Non-pigmented ciliary epithelial cell (primary cell): ENCODE data around the gene PIEZO2.

Experiments
- DNase-seq: peaks from one replicate; pipeline ENCODE4 v3.0.0-alpha.2; 2010; ENCODE audit warnings: low read depth

The PIEZO2 gene

GRCh38 chr18:11064727-11065460 is 84.5 kb downstream of the PIEZO2 start:
- DNase-seq, result no peak

DNA sequence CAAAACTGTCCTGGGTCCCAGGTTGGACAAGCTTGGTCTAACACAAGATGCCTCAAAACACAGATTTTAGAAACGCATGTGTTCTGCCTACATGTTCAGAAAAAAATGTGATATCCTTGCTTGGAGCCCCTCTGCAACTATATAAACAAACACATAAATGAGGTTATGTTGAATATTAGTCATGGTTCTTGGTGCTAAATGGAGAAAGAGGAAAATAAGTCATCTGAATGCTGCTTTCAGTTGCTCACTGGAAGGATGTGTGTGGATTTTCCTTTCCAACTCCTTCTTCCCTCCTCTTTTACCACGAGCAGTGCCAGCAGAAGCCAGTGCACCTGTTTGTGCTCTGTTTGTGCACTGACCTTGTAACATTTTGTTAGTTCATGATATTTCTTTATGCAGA is 85.3 kb downstream of the PIEZO2 start:
- DNase-seq, result no peak

DNA sequence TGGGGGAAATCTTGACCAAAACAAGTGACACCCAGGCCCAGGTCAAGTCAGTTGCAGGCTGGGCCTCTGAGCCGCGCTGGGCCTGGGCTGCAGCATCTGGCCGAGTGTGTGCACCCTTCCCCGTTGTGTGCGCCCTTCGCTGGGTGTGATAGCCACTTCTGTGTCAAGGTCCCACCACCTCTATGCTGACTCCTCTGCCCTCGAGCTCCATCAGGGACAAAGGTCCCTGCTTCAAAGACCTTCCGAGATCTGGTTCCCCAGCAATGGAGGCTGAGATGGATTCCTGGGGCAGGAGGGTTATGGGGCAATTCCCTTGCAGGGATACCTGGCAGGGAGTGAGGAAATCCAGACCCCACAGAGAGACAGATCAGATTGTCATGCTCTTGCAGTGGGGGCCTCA is 93.6 kb downstream of the PIEZO2 start:
- no peak for DNase-seq

DNA sequence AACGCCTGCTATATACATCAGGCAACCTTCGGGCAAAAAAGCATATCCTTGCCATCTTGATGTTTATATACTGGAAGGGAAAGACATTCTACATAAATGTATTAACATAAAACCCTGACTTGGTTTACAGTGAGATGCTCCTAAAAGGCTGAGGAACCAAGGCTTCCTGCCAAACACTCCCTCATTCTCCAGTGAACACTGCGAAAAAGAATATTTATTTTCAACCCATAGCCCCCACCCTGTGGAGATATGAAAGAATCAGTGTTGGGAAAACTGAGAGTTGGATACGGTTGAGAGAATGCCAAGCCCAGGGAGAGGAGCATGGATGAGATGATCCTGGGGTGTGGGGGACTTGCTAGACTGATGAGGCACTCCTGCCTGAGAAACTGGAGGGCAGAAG is 94.9 kb downstream of the PIEZO2 start:
- DNase-seq, result no peak

DNA sequence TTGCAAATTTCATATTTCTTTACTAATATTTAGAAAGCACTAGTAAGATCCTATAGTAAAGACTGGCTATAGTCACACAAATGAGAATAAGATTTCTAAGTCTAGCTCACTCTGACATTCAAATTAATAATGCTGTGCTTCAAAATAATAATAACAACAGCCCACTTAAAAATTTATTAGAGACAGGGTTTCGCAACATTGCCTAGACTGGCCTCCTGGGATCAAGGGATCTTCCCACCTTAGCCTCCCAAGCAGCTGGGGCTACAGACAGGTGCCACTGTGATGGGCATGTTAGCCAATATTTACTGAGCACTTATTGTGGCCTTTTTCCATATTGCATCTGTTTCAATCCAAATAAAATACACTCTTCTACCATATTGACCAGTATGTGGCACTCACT is 96.1 kb downstream of the PIEZO2 start:
- no peak for DNase-seq

- no peak for DNase-seq
Measured at GRCh38 chr18:11052800-11053199, 96.6 kb downstream of the PIEZO2 start.

- DNase-seq, result no peak
Measured at GRCh38 chr18:11051462-11051861, 97.9 kb downstream of the PIEZO2 start.

- DNase-seq, result no peak
Measured at GRCh38 chr18:11050966-11051365, 98.4 kb downstream of the PIEZO2 start.

- no peak for DNase-seq
Measured at GRCh38 chr18:11047817-11048216, 101.6 kb downstream of the PIEZO2 start.

GRCh38 chr18:11047156-11047555 is 102.2 kb downstream of the PIEZO2 start:
- DNase-seq, result no peak

DNA sequence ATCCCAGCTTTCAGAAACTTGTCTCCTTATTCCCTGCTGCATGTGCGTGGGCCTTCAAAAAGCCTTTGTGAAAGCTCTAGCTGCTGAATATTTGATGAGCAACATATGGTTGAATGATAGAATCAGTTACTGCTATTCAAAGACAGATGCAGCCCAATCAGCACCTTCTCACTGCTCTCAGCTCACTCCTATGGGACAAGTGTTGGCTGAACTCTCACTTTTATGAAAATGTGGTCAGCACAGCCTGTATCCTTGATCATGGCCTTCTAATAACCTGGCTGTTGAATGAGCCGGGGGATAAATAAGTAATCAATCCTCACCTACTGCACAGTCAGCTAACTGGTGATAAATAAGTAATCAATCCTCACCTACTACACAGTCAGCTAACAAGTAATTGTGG is 103.2 kb downstream of the PIEZO2 start:
- DNase-seq, result no peak

DNA sequence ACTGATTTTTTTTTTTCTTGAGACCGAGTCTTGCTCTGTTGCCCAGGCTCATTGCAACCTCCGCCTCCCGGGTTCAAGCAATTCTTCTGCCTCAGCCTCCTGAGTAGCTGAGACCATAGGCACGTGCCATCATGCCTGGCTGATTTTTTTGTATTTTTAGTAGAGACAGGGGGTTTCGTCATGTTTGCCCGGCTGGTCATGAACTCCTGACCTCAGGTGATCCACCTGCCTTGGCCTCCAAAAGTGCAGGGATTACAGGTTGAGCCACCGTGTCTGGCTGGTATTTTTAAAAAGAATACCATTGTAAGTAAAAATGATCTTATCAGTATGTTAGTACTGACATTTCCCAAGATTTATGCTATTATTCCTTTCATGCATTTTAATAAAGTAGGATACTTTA is 105.7 kb downstream of the PIEZO2 start:
- no peak for DNase-seq

DNA sequence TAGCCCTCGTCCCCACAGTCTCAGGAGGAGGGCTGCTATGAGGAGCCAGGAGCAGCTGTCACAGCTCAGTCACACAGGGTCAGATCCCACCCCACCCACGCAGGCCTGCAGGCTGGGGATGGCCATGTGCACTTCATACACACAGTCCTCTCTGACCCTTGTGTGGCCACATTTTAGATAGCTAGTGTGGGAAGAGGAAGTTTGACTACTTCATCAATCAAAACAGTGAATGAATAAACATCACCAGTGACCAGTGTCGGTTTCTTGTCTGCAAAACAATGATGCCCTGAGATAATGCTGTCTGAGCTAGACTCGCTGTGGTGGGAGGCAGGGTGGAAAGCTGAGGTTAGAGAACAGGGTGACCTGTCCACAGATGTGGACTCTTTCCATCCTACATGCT is 107.1 kb downstream of the PIEZO2 start:
- DNase-seq, result no peak

GRCh38 chr18:11040823-11041656 is 108.3 kb downstream of the PIEZO2 start:
- no peak for DNase-seq

GRCh38 chr18:11040359-11040758 is 109.0 kb downstream of the PIEZO2 start:
- no peak for DNase-seq

DNA sequence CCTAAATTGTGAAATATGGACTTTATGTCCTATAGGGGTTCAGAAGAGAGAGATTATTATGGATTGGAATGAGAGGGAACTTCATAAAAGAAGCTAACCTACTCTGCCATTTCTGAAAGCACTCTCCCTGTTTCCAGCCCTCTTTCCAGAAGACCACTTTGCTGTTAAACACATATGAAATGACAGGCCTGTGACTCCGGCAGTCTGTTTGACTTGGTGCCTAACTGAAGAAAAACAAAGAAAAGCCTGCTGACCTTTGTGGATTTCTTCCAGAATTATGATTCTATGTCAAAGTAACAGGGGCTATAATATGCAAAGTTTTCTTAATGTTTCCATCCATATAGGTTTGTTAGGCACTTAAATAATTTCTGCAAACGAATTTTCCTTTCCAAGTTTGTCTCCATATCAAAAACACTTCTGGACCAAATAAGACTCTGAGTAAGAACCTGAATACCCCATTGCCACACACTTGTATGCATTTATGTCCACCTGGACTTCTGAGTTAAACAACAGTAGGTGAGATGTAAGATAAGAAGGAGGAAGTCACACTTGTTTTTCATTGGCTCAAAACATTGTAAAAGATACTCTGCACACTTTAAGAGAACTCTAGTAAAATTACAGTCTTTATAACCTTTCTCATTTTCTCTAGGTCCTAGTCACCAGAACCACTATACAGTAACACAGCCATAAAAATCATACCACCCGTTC is 111.7 kb downstream of the PIEZO2 start:
- no peak for DNase-seq

- DNase-seq, result no peak
Measured at GRCh38 chr18:11035814-11036495, 113.4 kb downstream of the PIEZO2 start.

GRCh38 chr18:11035376-11035775 is 114.0 kb downstream of the PIEZO2 start:
- DNase-seq, result no peak

GRCh38 chr18:11034884-11035283 is 114.5 kb downstream of the PIEZO2 start:
- DNase-seq, result no peak

DNA sequence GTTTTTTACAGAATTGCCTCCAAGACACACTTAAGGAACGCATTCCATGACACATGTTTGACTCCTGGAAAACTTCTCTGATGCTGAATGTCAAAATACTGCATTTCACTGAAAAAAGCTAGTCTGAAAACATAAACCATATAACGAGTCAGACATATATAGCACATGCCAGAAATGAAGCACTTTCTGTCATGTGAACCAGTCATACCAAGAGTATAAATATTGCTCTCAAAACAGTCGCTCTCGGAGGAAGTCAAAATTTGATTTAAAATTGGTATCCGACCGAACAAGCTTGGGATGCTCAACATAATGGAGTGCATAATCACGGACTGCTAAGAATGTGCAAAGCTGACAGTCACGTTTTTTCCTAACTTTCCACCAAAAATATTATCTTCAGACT is 115.9 kb downstream of the PIEZO2 start:
- DNase-seq, result no peak

GRCh38 chr18:11031966-11032365 is 117.4 kb downstream of the PIEZO2 start:
- no peak for DNase-seq

DNA sequence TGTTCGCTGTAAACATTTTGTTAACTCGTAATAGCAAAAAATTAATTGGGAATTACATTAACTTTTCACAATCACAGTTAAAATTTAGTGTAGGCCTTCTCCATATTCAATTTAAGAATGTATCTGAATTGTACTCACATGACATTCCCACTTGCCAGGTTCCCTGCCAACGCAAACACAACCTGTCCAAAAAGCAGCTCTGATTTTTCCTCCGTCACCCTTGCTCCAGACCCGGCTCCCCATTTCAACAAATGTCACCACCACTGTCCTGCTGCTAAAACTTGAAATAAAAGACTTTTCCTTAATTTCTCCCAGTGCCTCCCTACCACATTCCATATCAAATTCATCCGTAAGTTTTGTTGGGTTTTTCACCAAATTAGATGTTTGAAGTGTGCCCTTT is 120.3 kb downstream of the PIEZO2 start:
- no peak for DNase-seq
